ENCODE data around the gene SYN1. TPM values are rescaled to one million over a fixed set of nuclear protein-coding genes. Genes with fewer than 3 reads are reported as not detected.

Gene SYN1
- total and polyA plus RNA-seq, 8 donors: 1.0 to 7.2 (median 5.4) TPM

- intact Hi-C loops (cut with DNase I): no loop called here
- H3K36me3 ChIP-seq: peaks cover 0 to 19% of the 10 kb centered on the region in 2 donors
- no peaks in the 10 kb centered on the region for H3K27me3 ChIP-seq
- H3K9me3 ChIP-seq: no peaks in the 10 kb centered on the region
- TF ChIP-seq CTCF (IDR thresholded peaks at IDR 0.05): no peak
- no peak overlapping the region for H3K27ac ChIP-seq
- H3K4me1 ChIP-seq: peaks cover 0 to 23% of the 10 kb centered on the region in 2 donors
- no peak for ATAC-seq
- no peak for DNase-seq
- H3K4me3 ChIP-seq: peak overlapping the region in 1 of 2 donors; percentile 9
These were observed 34.4 kb downstream of the SYN1 start for GRCh38 chrX:47585273-47585672.

- Histone ChIP-seq H3K27ac (no peak overlapping the region), H3K4me1 (peaks cover 0 to 23% of the 10 kb centered on the region in 2 donors), H3K27me3 (no peaks in the 10 kb centered on the region), H3K9me3 (no peaks in the 10 kb centered on the region), H3K4me3 (peak overlapping the region in 1 of 2 donors; percentile 52), H3K36me3 (peaks cover 0 to 19% of the 10 kb centered on the region in 2 donors)
- ATAC-seq: no peak
- intact Hi-C loops (cut with DNase I): no loop called here
- no peak for TF ChIP-seq CTCF (IDR thresholded peaks at IDR 0.05)
- DNase-seq: no peak
These were observed 34.9 kb downstream of the SYN1 start for GRCh38 chrX:47584714-47585113.

- peak overlapping the region; percentile 7 to 48 for H3K27ac ChIP-seq
- H3K4me3 ChIP-seq: peak overlapping the region in 1 of 2 donors; percentile 52
- no peaks in the 10 kb centered on the region for H3K9me3 ChIP-seq
- DNase-seq (no peak), ATAC-seq (no peak)
- no peak for TF ChIP-seq CTCF (IDR thresholded peaks at IDR 0.05)
- peaks cover 0 to 19% of the 10 kb centered on the region in 2 donors for H3K36me3 ChIP-seq
- intact Hi-C loops (cut with DNase I): no loop called here
- no peaks in the 10 kb centered on the region for H3K27me3 ChIP-seq
- H3K4me1 ChIP-seq: peaks cover 4 to 34% of the 10 kb centered on the region in 2 donors
These were observed 36.3 kb downstream of the SYN1 start for GRCh38 chrX:47583240-47583861.

GRCh38 chrX:47581731-47582647, 37.7 kb downstream of the SYN1 start, which contains the start of gene TIMP1:
TSS of gene TIMP1 (plus strand) at chrX:47582436. CDS start at chrX:47583416, 980 bp downstream.
- Histone ChIP-seq H3K4me1 (peaks cover 4 to 39% of the 10 kb centered on the region in 2 donors), H3K27me3 (no peaks in the 10 kb centered on the region), H3K9me3 (no peaks in the 10 kb centered on the region), H3K36me3 (peaks cover 0 to 19% of the 10 kb centered on the region in 2 donors), H3K27ac (peak within 1 kb of the TSS; percentile 74 to 82), H3K4me3 (peak within 1 kb of the TSS; percentile 27 to 52)
- DNase-seq (peak; percentile 75 to 95 (median 91)), ATAC-seq (peak; percentile 90)
- no peak for TF ChIP-seq CTCF (IDR thresholded peaks at IDR 0.05)
- intact Hi-C loops (cut with DNase I): no loop called here

- ATAC-seq (peak; percentile 58), DNase-seq (peak in 1 of 4 donors; percentile 70)
- Histone ChIP-seq H3K27me3 (peaks cover 0 to 1% of the 10 kb centered on the region in 2 donors), H3K36me3 (no peaks in the 10 kb centered on the region), H3K27ac (peak overlapping the region in 1 of 2 donors; percentile 61), H3K9me3 (no peaks in the 10 kb centered on the region), H3K4me3 (no peak overlapping the region), H3K4me1 (peaks cover 4 to 39% of the 10 kb centered on the region in 2 donors)
- intact Hi-C loops (cut with DNase I): no loop called here
- TF ChIP-seq CTCF (IDR thresholded peaks at IDR 0.05): no peak
These were observed 40.1 kb downstream of the SYN1 start for GRCh38 chrX:47579537-47579936.

Data from left lung (tissue), 10 donors.